VCaP (cell line): ENCODE measurements around the gene SFXN3.
"Not testable (repeated sequence)": the region's sequence is repeated elsewhere in the genome, so short reads cannot be mapped to it uniquely, and the experiment has no call there.

Source experiments
- H3K27ac ChIP-seq: fragments of 450-650 bp; 2 replicates; pipeline ENCODE4 v1.5.1; 2017
- CTCF ChIP-seq: fragments of 450-650 bp; conservative IDR thresholded peaks from 2 replicates; pipeline ENCODE4 v1.5.1; 2017; ENCODE audit warnings: mild to moderate bottlenecking, moderate library complexity

The SFXN3 gene

DNA sequence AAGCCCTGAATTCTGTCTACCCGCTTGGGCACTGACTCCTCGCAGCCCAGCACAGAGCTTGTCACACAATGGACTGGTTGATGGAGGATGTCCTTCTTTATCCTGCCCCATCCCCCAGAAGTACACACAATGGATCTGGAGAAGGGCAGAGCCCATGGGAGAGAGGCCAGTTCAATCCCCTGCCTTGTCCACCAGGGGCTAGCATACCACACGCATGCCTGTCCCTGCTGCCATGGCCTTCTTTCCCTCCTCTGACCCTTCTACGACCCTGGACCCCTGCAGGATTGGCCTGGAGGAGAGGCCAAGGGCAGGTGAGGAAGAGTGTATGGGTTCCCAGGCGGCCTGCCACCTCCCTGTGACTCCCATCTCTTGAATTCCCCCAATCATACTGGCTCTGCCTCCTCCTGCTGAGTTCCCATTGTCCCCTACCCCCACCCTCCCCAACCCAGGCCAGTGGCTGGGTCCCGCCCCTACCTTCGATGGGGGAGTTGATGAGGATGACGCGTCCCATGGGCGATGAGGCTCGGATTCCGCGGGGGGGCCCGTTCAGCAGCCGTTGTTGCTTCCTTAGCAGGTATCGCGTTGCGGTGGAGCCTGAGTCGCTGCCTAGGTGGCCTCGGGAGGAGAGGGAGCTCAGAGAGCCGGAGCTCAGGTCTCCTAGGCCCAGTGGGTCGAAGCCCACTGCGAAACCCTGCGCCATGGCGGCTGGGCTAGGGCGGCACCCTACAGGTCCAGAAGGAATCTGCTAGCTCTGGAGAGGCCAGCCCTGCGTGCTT is 1.3 kb upstream of the SFXN3 start:
- no peak overlapping the region; the same call in 1 of the 2 replicates for H3K27ac ChIP-seq
- 0 out of 2 replicates have a peak, but pooled peaks have one; percentile 7 for TF ChIP-seq CTCF

DNA sequence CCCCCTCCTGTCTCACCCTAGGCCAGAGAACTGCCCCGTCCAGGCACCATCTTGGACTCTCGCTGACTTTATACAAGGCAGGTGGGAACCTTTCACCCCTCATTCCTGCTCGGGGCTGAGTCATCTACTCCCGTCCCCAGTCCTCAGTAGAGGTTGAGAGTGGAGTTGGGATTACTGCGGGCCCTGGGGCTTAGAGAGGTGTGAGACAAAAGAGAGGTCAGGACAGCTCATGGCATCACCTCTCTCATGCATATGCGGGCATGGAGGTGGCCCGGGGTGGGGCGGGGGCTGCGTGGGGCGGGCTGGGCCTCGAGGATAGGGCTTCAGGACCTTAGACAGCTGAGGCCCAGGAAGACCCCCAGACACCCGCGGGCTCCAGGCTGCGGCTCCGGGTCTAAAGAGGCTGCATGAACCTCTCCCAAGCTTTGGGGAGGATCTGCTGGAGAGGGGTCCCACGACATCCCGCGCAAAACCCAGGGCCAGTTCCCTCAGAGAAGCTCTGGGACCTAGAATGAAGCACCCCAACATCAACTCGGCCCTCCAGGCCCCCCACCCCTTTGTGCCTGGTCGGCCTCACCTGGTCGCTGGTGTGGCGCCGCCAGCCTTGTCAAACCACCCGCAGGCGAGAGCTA is 422 bp upstream of the SFXN3 start:
- no peak for TF ChIP-seq CTCF
- H3K27ac ChIP-seq: peak overlapping the region; percentile 58; the same call in 1 of the 2 replicates

DNA sequence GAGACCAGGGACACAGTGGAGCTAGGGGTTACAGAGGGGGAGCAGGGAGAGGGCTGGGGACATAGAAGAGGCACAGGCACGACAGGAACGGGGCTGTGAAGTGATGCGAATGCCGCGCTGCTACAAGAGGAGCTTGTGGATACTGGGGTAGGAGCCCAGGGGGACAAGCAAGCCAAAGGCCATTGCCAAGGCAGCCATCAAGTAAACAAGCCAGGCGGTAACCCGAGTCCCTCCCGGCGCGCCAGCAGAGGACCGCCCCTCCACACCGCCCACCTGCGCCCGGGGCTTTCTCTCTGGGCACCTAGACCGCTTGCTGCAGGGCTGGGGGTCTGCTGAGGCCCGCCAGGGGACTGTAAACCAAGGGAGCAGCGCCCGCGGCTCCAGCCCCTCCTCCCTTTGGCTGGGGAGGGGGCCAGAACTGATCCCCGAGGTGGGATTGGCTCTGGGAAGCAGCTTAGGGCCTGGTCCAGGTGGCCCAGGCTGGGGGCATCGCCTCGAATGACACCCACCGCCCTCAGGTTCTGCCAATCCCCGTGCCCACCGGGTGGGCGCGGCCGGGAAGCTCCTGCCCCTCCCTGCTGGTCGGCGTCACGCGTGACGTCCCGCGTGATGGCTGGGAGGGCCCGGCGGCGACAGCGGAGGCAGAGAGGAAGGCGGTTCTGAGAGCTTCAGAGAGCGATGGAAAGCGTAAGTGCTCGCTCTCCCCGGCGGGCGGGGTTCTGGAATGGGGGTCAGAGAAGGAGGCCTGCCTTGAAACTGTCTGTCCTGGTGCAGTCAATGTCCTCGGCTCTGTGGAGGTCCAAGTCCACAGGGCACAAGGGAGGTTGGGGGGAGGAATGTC is 982 bp downstream of the SFXN3 start:
- peak overlapping the region; percentile 58; the same call in 1 of the 2 replicates for H3K27ac ChIP-seq
- no peak for TF ChIP-seq CTCF

DNA sequence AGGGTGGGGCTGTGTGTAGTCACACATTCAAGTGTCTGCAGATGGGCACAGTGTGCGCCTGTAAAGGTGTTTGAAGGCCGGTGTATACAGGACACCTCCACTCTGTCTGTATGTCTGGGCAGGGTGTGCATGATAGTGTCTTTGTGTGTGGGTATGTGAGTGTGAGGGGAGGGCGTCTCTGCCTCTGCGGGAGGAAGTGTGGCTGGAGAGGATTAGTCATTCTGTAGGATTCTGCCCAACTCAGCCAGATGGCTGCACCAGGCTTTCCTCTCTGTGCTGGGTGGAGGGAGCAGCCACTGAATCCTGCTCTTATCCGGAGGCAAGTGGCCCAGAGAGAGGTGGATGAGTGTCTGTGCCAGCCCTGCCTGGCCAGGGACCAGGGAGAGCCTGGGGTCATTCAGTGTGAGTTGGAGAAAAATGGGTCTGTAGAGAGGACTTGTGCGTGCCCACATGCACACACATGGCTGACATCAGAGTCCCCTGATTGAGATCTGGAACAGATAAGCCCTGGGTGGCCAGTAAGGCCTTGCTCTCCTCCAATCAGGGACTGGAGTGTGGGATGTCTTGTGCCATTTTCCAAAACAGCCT is 1.7 kb downstream of the SFXN3 start:
- peak overlapping the region; percentile 9; the same call in 1 of the 2 replicates for H3K27ac ChIP-seq
- TF ChIP-seq CTCF: no peak

- no peak for TF ChIP-seq CTCF
- H3K27ac ChIP-seq: no peak overlapping the region; the same call in 1 of the 2 replicates
Measured at GRCh38 chr10:101033276-101033675, 2.2 kb downstream of the SFXN3 start.

GRCh38 chr10:101034404-101034803 is 3.4 kb downstream of the SFXN3 start:
- H3K27ac ChIP-seq: not testable (repeated sequence)

- TF ChIP-seq CTCF: no peak
- no peak overlapping the region for H3K27ac ChIP-seq
Measured at GRCh38 chr10:101035314-101035713, 4.3 kb downstream of the SFXN3 start.
